T-helper 1 cell treated with Interleukin-12 subunit alpha and Interleukin-12 subunit beta and Interleukin-4 antibody, amounts not matched to agents 30 ng/mL and 1 ng/mL, for 36 hours (primary cell): Measurements from ENCODE around the gene PCSK2. TPM values are rescaled to one million over a fixed set of nuclear protein-coding genes. Genes with fewer than 3 reads are reported as not detected.

ENCODE experiments used
- intact Hi-C: fragments of 100-400 bp; cut with micrococcal nuclease; formaldehyde crosslinking; loops from one replicate; pipeline ENCODE4 v1.15.1; 2024
- total RNA-seq: library from RNA; stranded (reverse); gene quantifications from 2 replicates; pipeline ENCODE4 v1.2.3, GENCODE V29; 2022

PCSK2 gene
- total RNA-seq, 1 donor from 2014 or later: not detected

GRCh38 chr20:17391127-17391771, 164.4 kb downstream of the PCSK2 start:
- intact Hi-C loops: no loop called here

GRCh38 chr20:17394411-17394810, 167.6 kb downstream of the PCSK2 start:
- intact Hi-C loops: no loop called here

- intact Hi-C loops: no loop called here
Observed at GRCh38 chr20:17395729-17396128, 168.9 kb downstream of the PCSK2 start.

GRCh38 chr20:17399303-17399985, 172.6 kb downstream of the PCSK2 start:
- intact Hi-C loops: no loop called here

- intact Hi-C loops: no loop called here
Observed at GRCh38 chr20:17403461-17403860, 176.6 kb downstream of the PCSK2 start.

- intact Hi-C loops: no loop called here
Observed at GRCh38 chr20:17406051-17406590, 179.3 kb downstream of the PCSK2 start.

- intact Hi-C loops: no loop called here
Observed at GRCh38 chr20:17407550-17407949, 180.7 kb downstream of the PCSK2 start.

GRCh38 chr20:17417225-17417624, 190.4 kb downstream of the PCSK2 start:
- intact Hi-C loops: no loop called here

GRCh38 chr20:17418737-17419136, 191.9 kb downstream of the PCSK2 start:
- intact Hi-C loops: no loop called here

GRCh38 chr20:17419479-17420041, 192.7 kb downstream of the PCSK2 start:
- intact Hi-C loops: no loop called here

- intact Hi-C loops: no loop called here
Observed at GRCh38 chr20:17421493-17421892, 194.7 kb downstream of the PCSK2 start.

- intact Hi-C loops: no loop called here
Observed at GRCh38 chr20:17423782-17424181, 196.9 kb downstream of the PCSK2 start.

- intact Hi-C loops: no loop called here
Observed at GRCh38 chr20:17427638-17428037, 200.8 kb downstream of the PCSK2 start.

GRCh38 chr20:17430125-17430950, 203.5 kb downstream of the PCSK2 start:
- intact Hi-C loops: no loop called here

GRCh38 chr20:17431621-17432364, 205.0 kb downstream of the PCSK2 start:
- intact Hi-C loops: loop anchor here (1.0 kb wide), 1 partner anchor 627 kb away; no protein-coding TSS in a partner anchor

- intact Hi-C loops: no loop called here
Observed at GRCh38 chr20:17436664-17437063, 209.8 kb downstream of the PCSK2 start.

GRCh38 chr20:17437251-17437650, 210.4 kb downstream of the PCSK2 start:
- intact Hi-C loops: no loop called here

GRCh38 chr20:17438436-17439039, 211.7 kb downstream of the PCSK2 start:
- intact Hi-C loops: no loop called here

- intact Hi-C loops: no loop called here
Observed at GRCh38 chr20:17439616-17440296, 212.9 kb downstream of the PCSK2 start.

- intact Hi-C loops: no loop called here
Observed at GRCh38 chr20:17441745-17442144, 214.9 kb downstream of the PCSK2 start.
